SHP77 (cell line): ENCODE measurements around the gene DPH2.

Source experiments
- DNase-seq, 2 experiments: peaks; one replicate each; lab custom pipeline; 2025; lab: John Stamatoyannopoulos, UW

Gene DPH2

DNA sequence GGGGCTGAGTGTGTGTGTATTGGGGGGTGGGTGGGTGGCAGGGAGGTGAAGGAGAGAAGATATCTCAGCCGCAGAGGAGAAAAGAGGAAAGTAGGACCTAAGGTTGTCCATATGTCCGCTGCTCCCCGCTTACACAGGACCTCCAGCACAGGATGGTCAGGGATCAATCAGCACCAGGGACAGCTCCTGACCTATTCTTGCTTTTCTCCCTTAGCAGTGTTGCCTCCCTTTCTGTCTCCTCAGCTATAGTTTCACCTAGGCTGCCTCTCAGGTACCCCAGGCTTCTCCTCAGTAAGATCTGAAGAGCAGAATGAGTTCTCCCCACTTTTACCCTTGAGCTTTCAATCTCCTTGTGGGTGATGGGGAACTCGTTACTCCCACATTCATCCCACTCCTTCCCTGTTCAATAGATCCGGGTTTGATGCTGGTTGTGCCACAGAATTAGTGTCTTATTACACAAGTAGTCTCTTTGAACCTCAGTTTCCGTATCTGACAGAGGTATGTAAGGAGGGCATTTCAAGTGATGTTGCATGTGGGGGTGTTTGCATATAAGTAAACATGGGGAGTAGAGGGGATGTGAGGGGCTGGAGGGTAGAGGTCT, 1.4 kb upstream of the DPH2 start:
- DNase-seq, result no peak

DNA sequence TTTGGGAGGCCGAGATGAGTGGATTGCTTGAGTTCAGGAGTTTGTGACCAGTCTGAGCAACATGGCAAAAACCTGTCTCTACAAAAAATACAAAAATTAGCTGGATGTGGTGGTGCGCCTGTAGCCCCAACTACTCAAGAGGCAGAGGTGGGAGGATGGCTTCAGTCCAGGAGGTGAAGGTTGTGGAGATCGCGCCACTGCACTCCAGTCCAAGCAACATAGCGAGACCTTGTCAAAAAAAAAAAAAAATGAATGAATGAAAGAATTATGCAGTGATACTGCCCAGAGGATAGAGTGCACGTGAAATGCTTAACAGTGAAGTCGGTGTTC, 429 bp upstream of the DPH2 start:
- DNase-seq, result no peak

DNA sequence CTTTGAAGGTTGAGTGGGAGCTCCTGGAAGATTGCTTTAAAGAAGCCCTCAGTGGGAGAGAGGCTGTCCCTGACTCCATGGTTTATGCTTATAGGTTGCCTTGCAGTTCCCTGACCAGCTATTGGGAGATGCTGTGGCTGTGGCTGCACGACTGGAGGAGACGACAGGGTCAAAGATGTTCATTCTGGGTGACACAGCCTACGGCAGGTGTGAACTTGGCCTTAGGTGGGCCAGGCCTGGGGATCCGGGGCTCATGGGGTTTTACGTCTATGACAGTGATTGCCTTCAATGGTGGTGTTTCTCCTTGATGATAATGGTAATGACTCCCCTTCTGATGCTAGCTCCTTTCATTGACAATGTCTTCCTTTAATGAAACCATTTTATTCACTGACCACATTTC, 692 bp downstream of the DPH2 start:
- no peak for DNase-seq

DNA sequence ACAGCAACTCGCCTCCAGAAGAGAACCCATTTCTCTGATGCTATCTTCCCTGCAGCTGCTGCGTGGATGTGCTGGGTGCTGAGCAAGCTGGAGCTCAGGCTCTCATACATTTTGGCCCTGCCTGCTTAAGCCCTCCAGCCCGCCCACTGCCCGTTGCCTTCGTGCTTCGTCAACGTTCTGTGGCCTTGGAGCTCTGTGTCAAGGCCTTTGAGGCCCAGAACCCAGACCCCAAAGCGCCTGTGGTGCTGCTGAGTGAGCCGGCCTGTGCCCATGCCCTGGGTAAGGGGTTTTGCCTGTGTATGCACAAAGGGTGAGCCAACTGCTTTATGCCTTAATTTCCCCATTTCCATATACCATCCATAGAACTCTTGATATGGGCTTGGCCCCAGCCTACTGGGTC, 1.1 kb downstream of the DPH2 start:
- DNase-seq, result no peak

DNA sequence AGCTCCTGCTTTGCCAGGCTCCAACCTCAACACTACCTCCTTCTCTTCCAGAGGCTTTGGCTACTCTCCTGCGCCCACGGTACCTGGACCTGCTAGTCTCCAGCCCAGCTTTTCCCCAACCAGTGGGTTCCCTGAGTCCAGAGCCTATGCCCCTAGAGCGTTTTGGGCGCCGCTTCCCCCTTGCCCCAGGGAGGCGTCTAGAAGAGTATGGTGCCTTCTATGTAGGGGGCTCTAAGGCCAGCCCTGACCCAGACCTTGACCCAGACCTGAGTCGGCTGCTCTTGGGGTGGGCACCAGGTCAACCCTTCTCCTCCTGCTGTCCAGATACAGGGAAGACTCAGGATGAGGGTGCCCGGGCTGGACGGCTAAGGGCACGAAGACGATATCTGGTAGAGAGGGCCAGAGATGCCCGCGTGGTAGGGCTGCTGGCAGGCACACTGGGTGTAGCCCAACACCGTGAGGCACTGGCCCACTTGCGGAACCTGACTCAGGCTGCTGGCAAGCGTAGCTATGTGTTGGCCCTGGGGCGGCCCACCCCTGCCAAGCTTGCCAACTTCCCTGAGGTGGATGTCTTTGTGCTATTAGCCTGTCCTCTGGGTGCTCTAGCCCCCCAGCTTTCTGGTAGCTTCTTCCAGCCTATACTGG, 1.6 kb downstream of the DPH2 start:
- no peak for DNase-seq

DNA sequence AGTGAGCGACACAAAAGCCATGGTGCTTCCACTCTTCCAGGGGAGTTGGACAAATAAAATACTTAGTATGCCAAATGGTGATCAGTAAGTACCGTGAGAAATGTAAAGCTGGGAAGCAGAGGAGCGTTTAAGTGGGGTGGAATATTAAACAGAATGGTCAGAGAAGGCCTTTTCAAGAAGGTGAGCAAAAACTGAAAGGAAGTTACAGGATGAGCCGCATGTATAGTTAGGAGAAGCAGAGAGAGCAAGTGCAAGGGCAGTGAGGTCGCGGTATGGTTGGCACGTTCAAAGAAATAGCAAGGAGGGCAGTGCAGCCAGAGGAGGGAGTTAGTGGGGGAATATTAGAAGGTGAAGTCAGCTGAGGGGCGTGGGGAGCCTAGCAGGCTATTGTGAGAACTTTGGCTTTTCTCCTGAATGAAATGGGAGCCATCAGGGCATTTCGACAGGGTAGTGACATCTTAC, 4.2 kb downstream of the DPH2 start:
- DNase-seq, result no peak

DNA sequence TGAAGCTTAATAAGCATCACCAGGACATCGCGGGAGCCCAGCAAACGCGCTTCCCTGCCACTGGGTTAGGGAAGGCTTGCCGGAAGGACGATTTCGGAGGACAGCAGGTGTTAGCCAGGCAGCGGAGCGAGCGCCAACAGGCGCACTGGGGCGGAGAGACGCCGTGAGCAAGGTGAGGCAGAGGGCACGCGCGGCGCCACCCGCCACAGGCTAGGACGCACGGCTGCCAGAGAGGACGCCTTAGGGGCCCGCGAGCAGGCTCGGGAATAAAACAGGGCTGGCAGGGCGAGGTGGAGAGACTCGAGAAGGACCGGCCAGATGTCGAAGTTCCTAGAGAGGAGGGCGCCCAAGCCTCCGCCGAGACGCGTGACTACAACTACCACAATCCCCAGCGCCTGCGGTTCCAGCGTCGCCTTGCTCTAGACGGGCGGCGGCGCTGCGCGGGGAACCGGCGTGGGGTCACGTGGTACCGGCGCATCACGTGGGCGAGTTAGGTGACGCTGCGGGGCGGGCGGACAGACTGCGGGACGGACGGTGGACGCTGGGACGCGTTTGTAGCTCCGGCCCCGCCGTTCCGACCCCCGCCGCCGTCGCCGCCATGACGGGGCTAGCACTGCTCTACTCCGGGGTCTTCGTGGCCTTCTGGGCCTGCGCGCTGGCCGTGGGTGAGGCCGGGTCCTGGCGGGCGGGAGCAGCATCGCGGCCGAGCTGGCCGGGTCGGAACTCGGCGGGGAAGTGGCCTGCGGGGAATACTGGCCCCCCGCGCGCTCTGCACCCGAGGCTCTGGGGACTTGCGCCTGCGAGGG, 4.8 kb downstream of the DPH2 start, which contains the start of gene ATP6V0B:
ATP6V0B (plus strand) TSS at position 518 of the 806 bp plus-strand sequence; CDS start at position 599, 81 bp downstream.
- peak; percentile 85 to 94 for DNase-seq

DNA sequence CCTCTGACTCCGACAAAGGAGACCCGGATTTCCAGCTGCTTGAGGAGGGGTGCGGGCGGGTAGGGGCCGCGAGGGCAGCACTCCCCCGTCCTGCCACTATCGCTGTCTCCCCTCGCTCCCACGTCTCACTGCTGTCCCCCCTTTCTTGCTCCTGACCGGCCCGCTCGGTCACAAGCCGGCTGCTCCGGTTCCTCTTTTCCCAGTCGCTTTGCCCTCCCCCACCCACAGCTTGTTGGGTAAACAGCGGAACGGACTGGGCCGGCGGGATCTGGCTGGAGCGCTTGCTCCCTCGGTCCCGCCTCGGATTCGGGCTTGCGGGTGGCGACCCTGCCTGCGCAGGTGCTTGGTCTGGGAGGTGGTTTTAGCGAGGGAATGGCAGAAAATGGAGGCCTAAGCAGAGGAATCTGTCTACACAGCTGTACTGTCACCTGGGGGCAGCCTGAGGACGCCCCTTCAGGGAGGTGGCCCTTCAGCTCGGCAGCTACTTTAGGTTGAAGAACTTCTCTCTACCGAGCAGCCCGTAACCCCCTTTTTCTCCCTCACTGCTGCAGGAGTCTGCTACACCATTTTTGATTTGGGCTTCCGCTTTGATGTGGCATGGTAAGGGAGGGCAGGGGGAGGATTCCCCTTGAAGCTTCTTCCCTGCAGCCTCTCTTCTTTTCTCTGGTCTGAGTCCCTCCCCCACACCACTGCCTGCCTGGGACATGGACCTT, 5.6 kb downstream of the DPH2 start:
- DNase-seq, result no peak

DNA sequence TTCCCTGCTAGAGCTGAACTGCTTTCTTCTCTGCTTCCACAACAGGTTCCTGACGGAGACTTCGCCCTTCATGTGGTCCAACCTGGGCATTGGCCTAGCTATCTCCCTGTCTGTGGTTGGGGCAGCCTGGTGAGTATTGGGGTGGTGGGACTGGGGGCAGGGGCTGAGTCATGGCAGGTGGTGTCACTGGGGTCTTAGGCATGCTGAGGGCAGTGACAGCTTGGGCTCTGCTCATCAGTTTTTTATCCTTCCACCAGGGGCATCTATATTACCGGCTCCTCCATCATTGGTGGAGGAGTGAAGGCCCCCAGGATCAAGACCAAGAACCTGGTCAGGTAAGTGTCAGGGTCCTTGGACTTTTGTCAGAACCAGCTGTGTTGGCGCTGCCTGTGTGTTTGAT, 6.2 kb downstream of the DPH2 start:
- no peak for DNase-seq

DNA sequence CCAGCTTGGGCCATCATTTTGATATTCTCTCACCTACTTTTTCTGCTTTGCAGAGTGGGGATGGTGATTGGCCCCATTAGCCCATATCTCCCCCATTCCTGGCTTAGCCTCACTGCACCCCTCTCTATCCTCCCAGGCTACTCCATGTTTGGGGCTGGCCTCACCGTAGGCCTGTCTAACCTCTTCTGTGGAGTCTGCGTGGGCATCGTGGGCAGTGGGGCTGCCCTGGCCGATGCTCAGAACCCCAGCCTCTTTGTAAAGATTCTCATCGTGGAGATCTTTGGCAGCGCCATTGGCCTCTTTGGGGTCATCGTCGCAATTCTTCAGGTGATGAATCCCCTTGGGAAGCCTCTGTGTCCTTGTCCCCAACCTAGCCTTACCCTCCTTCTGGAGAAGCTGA, 7.1 kb downstream of the DPH2 start:
- DNase-seq, result no peak

DNA sequence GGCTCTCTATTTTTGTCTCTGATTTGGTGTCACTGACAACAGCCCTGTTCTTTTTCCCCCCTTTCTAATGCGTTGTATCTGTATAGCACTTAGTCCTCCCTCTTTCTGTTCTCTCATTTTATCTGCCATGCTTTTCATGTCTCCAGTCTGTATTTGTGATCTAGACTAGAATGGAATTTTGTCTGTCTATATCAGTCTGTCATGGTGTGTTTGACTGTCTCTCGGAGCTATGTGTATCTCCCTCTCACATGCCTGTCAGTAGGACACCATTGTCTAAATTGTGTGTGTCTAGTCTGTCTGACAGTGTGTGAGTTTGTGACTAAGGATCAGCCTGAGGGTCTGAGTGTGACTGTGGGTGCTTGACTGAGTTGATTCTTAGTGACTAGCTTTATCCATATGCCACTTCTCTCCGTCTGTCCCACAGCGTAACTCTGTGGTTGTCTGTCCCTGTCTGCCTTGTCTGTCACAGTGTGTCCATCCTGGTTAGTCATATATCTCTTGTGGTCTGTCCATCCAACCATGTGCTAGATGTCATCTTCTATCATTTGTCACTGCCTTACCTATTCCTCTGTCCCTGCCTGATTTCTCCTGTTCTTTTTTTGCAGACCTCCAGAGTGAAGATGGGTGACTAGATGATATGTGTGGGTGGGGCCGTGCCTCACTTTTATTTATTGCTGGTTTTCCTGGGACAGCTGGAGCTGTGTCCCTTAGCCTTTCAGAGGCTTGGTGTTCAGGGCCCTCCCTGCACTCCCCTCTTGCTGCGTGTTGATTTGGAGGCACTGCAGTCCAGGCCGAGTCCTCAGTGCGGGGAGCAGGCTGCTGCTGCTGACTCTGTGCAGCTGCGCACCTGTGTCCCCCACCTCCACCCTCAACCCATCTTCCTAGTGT, 7.8 kb downstream of the DPH2 start:
- no peak for DNase-seq

DNA sequence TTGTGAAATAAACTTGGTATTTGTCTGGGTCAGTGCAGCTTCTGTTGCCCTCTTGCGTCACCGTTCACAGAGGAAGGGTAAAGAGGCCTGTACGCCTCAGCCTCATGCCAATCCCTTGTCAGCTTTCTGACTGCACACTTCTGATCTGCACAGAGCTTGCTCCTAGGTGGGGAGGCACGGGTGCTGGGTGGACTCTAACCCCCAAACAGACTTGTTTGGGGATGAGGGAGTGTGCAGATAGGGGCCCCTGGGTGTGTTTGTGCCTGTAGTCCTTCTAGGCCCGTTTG, 8.4 kb downstream of the DPH2 start:
- DNase-seq, result no peak

DNA sequence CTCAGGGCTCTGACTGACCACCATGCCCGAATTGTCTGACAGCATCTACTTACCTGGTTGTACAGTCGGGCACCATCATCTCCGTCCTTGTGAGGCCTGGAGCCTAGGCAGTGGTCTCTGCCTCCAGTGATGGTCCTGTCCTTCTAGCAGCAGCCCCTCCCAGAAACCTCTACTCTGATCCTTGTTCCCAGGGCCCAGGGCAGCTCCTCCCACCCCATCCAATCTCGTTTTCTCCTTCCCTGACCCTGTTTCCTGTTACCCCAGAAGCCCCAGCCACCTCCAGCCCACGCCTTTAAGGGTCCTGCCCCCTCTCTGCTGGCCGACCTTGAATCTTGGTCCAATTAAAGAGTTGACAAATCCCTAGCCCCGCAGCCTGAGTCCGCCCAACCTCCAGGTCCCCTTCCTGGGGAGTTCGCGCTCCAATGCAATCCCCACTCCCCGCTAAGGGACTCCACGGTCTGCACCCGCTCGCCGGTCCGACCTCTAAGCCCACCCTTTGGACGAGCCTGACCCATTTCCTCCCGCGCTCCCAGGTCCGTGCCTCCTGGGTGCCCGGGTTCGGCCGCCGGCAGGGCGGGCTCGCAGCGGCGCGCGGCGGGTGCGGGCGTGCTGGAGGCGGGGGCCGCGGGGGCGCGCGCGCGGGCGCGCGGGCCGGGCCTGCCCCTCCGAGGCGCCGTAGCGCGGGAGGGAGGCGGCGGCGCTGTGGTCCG, 8.9 kb downstream of the DPH2 start, which contains the start of gene B4GALT2:
B4GALT2 (plus strand) TSS at position 660 of the 710 bp plus-strand sequence. CDS start 1,951 bp downstream, outside the sequence.
- DNase-seq, result peak in 1 of 2 experiments; percentile 39

DNA sequence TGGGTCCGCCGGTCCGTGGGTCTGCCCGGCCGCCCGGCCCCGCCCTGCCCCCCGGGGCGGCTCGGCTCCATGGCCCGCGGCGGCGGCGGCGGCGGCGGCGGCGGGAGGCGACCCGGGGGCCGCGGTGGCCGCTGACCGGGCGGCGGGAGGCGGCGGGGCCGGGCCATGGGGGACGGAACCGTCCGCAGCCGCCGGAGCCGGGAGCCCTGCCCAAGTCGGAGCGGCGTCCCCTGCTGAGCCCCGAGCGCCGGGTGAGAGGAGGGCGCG, 9.4 kb downstream of the DPH2 start:
- DNase-seq, result no peak

DNA sequence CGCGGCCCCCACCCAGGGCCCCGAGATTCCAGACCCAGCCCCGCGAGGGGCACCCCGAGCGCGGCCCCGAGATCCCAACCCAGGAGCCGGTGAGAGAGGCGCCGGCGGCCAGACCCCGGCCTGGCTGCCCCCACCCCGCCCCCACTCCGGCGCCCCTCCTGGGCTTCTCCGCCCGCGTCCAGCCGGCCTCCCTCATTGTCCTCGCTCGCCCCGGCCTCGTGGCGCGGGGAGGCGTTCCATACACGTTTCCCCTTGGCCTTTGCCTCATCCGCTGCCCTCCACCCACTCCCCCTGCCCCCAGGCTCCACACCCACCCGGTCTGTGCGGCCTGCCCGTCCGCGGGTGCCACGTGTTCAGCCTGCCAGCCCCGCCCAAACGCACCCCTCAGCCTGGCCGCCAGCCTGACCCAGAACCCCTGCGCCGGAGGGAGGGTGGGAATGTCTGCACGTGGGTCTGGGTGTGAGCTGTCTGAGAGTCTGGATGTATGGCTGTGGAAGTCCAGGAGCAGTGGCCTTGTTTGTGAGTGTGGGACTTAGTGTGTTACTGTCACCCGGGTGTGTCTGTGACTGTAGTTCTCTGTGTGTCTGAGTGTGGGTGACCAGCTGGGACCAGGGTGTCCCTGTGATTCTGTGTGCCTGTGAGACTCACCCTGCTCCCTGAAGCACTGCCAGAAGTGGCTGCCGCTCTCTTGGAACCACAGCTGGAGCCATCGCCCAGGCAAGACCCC, 9.9 kb downstream of the DPH2 start:
- DNase-seq, result no peak

DNA sequence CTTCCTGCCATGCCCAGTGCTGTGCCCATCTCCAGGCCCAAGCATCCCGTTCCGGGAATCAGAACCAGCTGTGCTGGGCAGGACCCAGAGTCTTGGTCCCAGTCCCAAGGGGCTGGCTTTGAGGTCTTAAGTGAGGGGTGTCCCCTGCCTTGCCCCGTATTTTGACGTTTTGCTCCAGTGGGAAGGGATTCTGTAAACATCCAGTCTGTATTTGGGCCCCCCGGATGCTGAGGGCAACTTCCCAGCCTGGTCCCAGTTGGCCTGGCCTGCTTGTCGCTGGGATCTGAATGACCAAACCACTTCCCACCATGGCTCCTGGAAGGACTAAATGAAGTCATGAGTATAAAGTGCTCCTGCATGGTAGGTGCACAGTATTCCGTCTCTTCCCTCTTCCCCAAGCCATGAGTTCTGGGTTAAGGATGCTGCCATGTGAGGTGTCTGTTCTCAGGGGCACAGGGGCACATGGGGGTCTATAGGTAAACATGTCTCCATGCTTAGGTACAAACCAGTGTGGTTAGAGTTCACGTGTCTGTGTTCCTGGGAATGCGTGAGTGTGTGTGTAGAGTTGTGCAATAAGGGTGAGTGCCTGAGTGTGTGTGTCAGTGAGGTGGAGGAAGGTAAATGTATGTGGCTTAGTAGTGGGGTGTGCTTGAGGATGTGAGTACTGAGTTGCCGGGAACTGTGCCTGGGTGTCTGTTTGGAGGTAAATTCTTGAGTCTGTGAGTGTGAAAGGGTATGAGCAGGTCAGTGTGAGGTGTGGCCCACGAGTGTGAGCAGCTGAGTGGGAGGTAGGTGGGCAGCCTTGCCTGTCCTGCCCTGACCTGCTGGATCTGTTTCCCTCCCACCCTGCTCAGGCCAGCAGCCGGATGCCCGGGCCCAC, 10.7 kb downstream of the DPH2 start:
- DNase-seq, result no peak

DNA sequence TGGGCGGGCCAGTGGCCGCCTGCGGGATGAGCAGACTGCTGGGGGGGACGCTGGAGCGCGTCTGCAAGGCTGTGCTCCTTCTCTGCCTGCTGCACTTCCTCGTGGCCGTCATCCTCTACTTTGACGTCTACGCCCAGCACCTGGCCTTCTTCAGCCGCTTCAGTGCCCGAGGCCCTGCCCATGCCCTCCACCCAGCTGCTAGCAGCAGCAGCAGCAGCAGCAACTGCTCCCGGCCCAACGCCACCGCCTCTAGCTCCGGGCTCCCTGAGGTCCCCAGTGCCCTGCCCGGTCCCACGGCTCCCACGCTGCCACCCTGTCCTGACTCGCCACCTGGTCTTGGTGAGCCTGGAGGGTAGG, 11.3 kb downstream of the DPH2 start:
- DNase-seq, result peak in 1 of 2 experiments; percentile 11

DNA sequence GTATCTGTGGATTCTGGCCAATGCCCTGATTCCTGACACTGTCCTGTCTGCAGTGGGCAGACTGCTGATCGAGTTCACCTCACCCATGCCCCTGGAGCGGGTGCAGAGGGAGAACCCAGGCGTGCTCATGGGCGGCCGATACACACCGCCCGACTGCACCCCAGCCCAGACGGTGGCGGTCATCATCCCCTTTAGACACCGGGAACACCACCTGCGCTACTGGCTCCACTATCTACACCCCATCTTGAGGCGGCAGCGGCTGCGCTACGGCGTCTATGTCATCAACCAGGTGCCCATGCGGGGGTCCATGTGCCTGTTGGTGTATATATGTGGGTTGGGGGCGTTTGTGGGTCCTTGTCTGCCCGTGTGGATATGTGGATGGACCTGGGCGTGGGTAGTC, 11.8 kb downstream of the DPH2 start:
- DNase-seq, result no peak

DNA sequence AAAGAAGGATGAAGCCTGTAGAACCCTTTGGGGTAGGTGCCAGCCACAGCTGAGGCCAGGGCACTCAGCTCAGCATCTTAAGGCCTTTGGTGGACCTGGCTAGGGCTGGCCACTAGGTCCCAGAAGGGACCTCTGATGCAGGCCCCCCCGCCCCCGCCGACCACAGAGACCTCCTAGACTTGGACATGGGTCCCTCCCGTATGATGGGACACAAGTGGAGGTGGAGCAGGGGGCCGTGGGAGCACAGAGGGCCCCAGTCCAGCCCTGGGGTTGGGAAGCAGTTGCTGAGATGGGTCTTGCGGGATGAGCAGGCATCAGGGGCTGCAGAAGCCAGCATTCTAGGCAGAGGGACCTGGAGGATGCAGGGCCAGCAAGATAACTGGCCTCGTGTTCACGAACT, 12.4 kb downstream of the DPH2 start:
- DNase-seq, result no peak

DNA sequence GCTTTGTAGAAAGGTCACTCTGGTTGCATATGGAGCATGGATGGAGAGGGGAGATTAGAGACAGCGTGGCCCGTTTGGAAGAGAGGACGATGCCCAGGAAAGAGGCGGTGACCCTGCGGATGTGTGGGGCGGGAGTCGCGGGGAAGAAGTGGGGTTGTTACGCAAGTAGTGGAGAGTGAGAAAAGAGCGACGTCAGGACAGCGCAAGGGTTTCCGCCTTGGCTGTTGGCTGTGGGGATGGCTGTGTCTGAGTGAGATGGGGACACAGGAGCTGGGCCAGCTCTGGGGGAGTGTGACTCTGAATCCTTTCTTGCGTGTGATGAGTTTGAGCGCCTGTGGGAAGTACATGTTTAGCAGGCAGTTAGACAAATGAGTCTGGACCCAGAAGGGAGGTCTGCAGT, 13.0 kb downstream of the DPH2 start:
- DNase-seq, result no peak
